Gastroesophageal sphincter (tissue), 2 donors: ENCODE data around the gene ELMO1.

Experiments
- EP300 ChIP-seq: sonication (generic); formaldehyde crosslinking; IDR thresholded peaks from one replicate; pipeline ENCODE4 v1.6.1; 2017; ENCODE audit warnings: antibody characterized with exemption, mild to moderate bottlenecking
- POLR2A ChIP-seq, 2 donors: fragments of 450-650 bp; IDR thresholded peaks; one replicate each; pipeline ENCODE4 v1.6.1; 2017; ENCODE audit warnings: antibody characterized with exemption in 2 of 2, mild to moderate bottlenecking in 2 of 2, moderate library complexity in 1 of 2

DNA sequence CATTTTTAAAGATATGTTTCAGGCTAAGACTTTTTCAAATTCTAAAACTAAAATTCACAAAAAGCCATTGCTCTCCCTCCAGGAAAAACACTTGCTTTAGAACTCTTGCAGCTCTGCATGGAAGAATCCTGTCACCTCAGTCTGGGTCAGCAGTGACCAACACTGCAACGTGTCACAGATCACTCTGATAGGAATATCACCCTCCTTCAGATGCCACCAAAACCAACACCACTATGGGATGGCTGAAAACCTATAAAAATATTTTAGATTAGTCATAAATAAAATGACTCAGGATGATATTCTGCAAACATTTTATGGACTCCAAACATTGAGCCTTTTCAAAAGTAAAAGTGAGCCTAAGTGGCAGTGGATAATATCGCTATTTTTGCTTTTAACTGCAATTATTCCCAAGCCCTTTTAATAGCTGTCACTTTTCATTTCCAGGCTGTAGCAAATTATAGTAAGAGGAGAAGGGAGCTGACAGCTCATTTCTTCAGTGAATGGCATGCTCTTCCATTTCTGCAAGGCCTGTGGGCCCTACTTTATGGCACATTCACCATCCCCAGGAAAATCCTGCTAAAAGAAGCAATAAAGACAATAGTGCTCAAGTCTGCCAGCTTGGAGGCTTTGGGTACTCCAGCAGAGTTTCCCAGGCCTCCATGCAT lies 21.3 kb downstream of the ELMO1 start:
- no peak for TF ChIP-seq EP300
- no peak for TF ChIP-seq POLR2A (IDR thresholded peaks at IDR 0.05)
